Measurements from ENCODE around the gene GDF10. TPM values are rescaled to one million over a fixed set of nuclear protein-coding genes. Genes with fewer than 3 reads are reported as not detected.

The GDF10 gene
- polyA plus RNA-seq, 1 of the 3 experiments (the other 2 are of a cell fraction), result 0.02 TPM

DNA sequence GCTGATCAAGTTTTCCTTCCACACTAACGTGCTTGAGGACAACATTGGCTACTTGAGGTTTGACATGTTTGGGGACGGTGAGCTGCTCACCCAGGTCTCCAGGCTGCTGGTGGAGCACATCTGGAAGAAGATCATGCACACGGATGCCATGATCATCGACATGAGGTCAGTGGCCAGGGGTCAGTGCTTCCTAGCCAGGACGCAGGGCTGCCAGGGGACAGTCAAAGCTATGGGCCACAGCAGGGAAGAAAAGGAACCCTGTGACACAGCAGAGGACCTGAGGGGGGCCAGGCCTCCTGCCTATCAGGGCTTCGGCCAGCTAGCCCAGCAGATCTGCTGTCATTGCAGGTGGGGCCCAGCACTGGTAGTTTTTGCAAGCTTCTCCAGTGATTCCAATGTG lies 53.4 kb downstream of the GDF10 start:
- peaks cover 0 to 11% of the 10 kb centered on the region in 2 experiments; a peak in 1 of 4 replicates for H3K4me1 ChIP-seq (ENCODE audit: control insufficient read depth in 1 of 2, insufficient read depth in 2 of 2, low read depth in 1 of 2, low read length in 1 of 2)
- no peak overlapping the region for H3K9ac ChIP-seq
- H3K27ac ChIP-seq (ENCODE audit: low read depth in 2 of 2, low read length in 1 of 2), result no peak overlapping the region
- CTCF ChIA-PET, result interaction anchor here (1.0 to 4.5 kb wide), 5 partner anchors 8 to 328 kb away, joined by 3 to 23 read pairs (median 5); no protein-coding TSS in a partner anchor
- H3K27me3 ChIP-seq (ENCODE audit: insufficient read depth), result peaks cover 10% of the 10 kb centered on the region
- WGBS (ENCODE audit: low lambda C conversion rate), result 61% methylated on average over 6 of the region's 6 CpGs
- no peak overlapping the region for H3K4me3 ChIP-seq (ENCODE audit: low read depth in 2 of 2, low read length in 1 of 2)
- H2AFZ ChIP-seq (ENCODE audit: low read depth), result no peak overlapping the region
- H4K20me1 ChIP-seq (ENCODE audit: insufficient read depth), result no peaks in the 10 kb centered on the region
- TF ChIP-seq NFIC (IDR thresholded peaks at IDR 0.05; ENCODE audit: borderline replicate concordance) (no peak), EZH2phosphoT487 (IDR thresholded peaks at IDR 0.05; ENCODE audit: borderline replicate concordance, low read depth) (no peak), RFX5 (IDR thresholded peaks at IDR 0.05; ENCODE audit: low read length) (no peak), RAD21 (IDR thresholded peaks at IDR 0.05; ENCODE audit: low read length) (no peak), FOSL2 (IDR thresholded peaks at IDR 0.05; ENCODE audit: borderline replicate concordance, low read depth) (no peak), SMC3 (IDR thresholded peaks at IDR 0.05; ENCODE audit: low read depth, low read length) (no peak), TEAD4 (IDR thresholded peaks at IDR 0.05; ENCODE audit: borderline replicate concordance, insufficient read depth) (no peak), JUND (IDR thresholded peaks at IDR 0.05) (no peak), FOXJ3 (CRISPR knock-in tag; IDR thresholded peaks at IDR 0.05) (no peak), TAF1 (IDR thresholded peaks at IDR 0.05; ENCODE audit: borderline replicate concordance, low read depth, low read length) (no peak), NRF1 (IDR thresholded peaks at IDR 0.05; ENCODE audit: low read depth, low read length) (no peak), SIN3A (IDR thresholded peaks at IDR 0.05; ENCODE audit: borderline replicate concordance, low read depth, low read length) (no peak), MXI1 (IDR thresholded peaks at IDR 0.05; ENCODE audit: low read depth, low read length) (no peak), YY1 (IDR thresholded peaks at IDR 0.05; ENCODE audit: low read depth) (no peak), GABPA (IDR thresholded peaks at IDR 0.05; ENCODE audit: low read depth) (no peak), EP300 (IDR thresholded peaks at IDR 0.05; ENCODE audit: borderline replicate concordance in 1 of 2, low read depth in 1 of 2, low read length in 1 of 2) (no peak), ELF1 (IDR thresholded peaks at IDR 0.05) (no peak)
- TF ChIP-seq, protein P1, sequence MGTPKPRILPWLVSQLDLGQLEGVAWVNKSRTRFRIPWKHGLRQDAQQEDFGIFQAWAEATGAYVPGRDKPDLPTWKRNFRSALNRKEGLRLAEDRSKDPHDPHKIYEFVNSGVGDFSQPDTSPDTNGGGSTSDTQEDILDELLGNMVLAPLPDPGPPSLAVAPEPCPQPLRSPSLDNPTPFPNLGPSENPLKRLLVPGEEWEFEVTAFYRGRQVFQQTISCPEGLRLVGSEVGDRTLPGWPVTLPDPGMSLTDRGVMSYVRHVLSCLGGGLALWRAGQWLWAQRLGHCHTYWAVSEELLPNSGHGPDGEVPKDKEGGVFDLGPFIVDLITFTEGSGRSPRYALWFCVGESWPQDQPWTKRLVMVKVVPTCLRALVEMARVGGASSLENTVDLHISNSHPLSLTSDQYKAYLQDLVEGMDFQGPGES (IDR thresholded peaks at IDR 0.05; ENCODE audit: low read depth, low read length), result no peak
- TF ChIP-seq, protein P2, sequence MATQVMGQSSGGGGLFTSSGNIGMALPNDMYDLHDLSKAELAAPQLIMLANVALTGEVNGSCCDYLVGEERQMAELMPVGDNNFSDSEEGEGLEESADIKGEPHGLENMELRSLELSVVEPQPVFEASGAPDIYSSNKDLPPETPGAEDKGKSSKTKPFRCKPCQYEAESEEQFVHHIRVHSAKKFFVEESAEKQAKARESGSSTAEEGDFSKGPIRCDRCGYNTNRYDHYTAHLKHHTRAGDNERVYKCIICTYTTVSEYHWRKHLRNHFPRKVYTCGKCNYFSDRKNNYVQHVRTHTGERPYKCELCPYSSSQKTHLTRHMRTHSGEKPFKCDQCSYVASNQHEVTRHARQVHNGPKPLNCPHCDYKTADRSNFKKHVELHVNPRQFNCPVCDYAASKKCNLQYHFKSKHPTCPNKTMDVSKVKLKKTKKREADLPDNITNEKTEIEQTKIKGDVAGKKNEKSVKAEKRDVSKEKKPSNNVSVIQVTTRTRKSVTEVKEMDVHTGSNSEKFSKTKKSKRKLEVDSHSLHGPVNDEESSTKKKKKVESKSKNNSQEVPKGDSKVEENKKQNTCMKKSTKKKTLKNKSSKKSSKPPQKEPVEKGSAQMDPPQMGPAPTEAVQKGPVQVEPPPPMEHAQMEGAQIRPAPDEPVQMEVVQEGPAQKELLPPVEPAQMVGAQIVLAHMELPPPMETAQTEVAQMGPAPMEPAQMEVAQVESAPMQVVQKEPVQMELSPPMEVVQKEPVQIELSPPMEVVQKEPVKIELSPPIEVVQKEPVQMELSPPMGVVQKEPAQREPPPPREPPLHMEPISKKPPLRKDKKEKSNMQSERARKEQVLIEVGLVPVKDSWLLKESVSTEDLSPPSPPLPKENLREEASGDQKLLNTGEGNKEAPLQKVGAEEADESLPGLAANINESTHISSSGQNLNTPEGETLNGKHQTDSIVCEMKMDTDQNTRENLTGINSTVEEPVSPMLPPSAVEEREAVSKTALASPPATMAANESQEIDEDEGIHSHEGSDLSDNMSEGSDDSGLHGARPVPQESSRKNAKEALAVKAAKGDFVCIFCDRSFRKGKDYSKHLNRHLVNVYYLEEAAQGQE (IDR thresholded peaks at IDR 0.05; ENCODE audit: low read depth, low read length), result no peak
- TF ChIP-seq, protein P3, sequence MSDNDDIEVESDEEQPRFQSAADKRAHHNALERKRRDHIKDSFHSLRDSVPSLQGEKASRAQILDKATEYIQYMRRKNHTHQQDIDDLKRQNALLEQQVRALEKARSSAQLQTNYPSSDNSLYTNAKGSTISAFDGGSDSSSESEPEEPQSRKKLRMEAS (IDR thresholded peaks at IDR 0.05; ENCODE audit: low read depth), result no peak
- no peaks in the 10 kb centered on the region for H3F3A ChIP-seq (replicated peaks; ENCODE audit: insufficient read depth)
- H3K79me2 ChIP-seq (ENCODE audit: insufficient read depth), result no peaks in the 10 kb centered on the region
- H3K36me3 ChIP-seq (replicated peaks in 1 of 2; ENCODE audit: control insufficient read depth in 1 of 2, insufficient read depth in 2 of 2, low read length in 1 of 2), result no peaks in the 10 kb centered on the region
- H3K4me2 ChIP-seq, result no peak overlapping the region
- no peaks in the 10 kb centered on the region for H3K9me3 ChIP-seq
- no peaks in the 10 kb centered on the region for H3K9me2 ChIP-seq
- no peak for DNase-seq
- POLR2A ChIA-PET, result no interaction called here
